A673 (cell line): ENCODE measurements around the gene PSTPIP2. TPM values are rescaled to one million over a fixed set of nuclear protein-coding genes. Genes with fewer than 3 reads are reported as not detected.

Experiments used
- BruUV-seq: library from RNA; stranded (reverse); fragments of 400-500 nt; replicated peaks from 2 replicates; lab custom pipeline; 2021; lab: Mats Ljungman, UMichigan
- CTCF ChIA-PET: fragments of 300-600 bp; sonication (Branson Sonifier 250); formaldehyde crosslinking; loops from one replicate; lab custom pipeline; 2022; ENCODE audit warnings: antibody characterized with exemption; lab: Charles Lee
- POLR2A ChIA-PET: fragments of 300-600 bp; sonication (Branson Sonifier 250); formaldehyde crosslinking; loops from one replicate; lab custom pipeline; 2022; ENCODE audit warnings: antibody characterized with exemption; ENCODE audit not compliant: low non-redundant PET; lab: Charles Lee
- DNase-seq: peaks from one replicate; pipeline ENCODE4 v3.0.0-alpha.2; 2015; ENCODE audit warnings: low spot score
- H3K27ac ChIP-seq: fragments of 200-600 bp; sonication (generic); 2 replicates; pipeline ENCODE4 v1.5.1; 2016; ENCODE audit warnings: mixed run types, low read depth, mild to moderate bottlenecking, mixed read lengths, antibody characterized with exemption, low read length; ENCODE audit not compliant: poor library complexity, severe bottlenecking
- H3K27me3 ChIP-seq: fragments of 200-600 bp; sonication (generic); replicated peaks from 2 replicates; pipeline ENCODE4 v1.6.1; 2017; ENCODE audit warnings: mixed run types, low read depth, mild to moderate bottlenecking, mixed read lengths, antibody characterized with exemption, low read length; ENCODE audit not compliant: insufficient read depth, poor library complexity
- H3K36me3 ChIP-seq: fragments of 200-600 bp; sonication (generic); 2 replicates; pipeline ENCODE4 v1.6.1; 2016; ENCODE audit warnings: mixed run types, mild to moderate bottlenecking, mixed read lengths, antibody characterized with exemption, low read length; ENCODE audit not compliant: insufficient read depth, poor library complexity, severe bottlenecking
- H3K4me1 ChIP-seq: fragments of 200-600 bp; sonication (generic); 2 replicates; pipeline ENCODE4 v1.6.1; 2017; ENCODE audit warnings: mixed run types, mild to moderate bottlenecking, mixed read lengths, antibody characterized with exemption, low read length; ENCODE audit not compliant: insufficient read depth, poor library complexity, severe bottlenecking
- H3K4me3 ChIP-seq: fragments of 200-600 bp; sonication (generic); 2 replicates; pipeline ENCODE4 v1.5.1; 2016; ENCODE audit warnings: low read depth, mixed run types, mild to moderate bottlenecking, mixed read lengths, low read length; ENCODE audit not compliant: poor library complexity, severe bottlenecking
- H3K9me3 ChIP-seq: fragments of 200-600 bp; sonication (generic); 2 replicates; pipeline ENCODE4 v1.6.1; 2016; ENCODE audit warnings: mixed run types, low read depth, mild to moderate bottlenecking, mixed read lengths, antibody characterized with exemption, low read length; ENCODE audit not compliant: poor library complexity, severe bottlenecking
- CTCF ChIP-seq: fragments of 300-800, 200-600 bp; sonication (generic); conservative IDR thresholded peaks from 2 replicates; pipeline ENCODE4 v1.5.1; 2017; ENCODE audit warnings: low read depth, mild to moderate bottlenecking, antibody characterized with exemption, low read length, moderate library complexity, mixed read lengths
- EZH2 ChIP-seq: fragments of 200-600 bp; sonication (generic); IDR thresholded peaks from 2 replicates; pipeline ENCODE4 v1.6.1; 2017; ENCODE audit warnings: borderline replicate concordance, low read depth, mild to moderate bottlenecking, mixed read lengths, antibody characterized with exemption, low read length; ENCODE audit not compliant: poor library complexity, severe bottlenecking
- intact Hi-C: fragments of 100-400 bp; cut with micrococcal nuclease; formaldehyde crosslinking; loops from one replicate; pipeline ENCODE4 v1.10.0; 2022; ENCODE audit not compliant: unreplicated experiment
- total RNA-seq: library from RNA; stranded (reverse); gene quantifications from 2 replicates; pipeline ENCODE4 v1.2.3, GENCODE V29; 2021

The PSTPIP2 gene
- total RNA-seq, 1 experiment from 2014 or later = 5.7 TPM

DNA sequence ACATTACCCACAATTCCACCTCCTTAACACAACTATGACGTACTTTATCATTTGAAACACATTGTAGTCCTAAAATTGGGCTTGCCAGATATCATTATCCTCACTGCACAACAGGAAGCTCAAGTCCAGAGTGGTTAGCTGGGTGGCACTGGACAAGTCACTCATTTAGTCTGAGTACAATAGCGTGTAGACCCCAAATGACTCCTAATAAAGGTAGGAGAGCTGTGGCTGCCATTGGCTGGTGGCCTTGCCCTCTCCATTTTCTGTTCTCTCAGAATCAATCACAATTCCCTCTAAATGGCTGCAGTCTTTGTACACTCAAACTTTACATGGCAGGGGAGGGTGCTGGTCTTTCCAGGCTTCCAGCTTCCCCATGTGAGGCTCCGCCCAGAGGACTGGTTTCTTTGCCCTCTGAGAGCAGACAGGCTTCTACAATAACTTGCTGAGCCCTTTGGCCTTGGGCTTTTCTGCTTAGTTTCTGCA lies 11.7 kb downstream of the PSTPIP2 start:
- Histone ChIP-seq H3K27me3 (no peaks in the 10 kb centered on the region), H3K27ac (no peak overlapping the region), H3K36me3 (no peaks in the 10 kb centered on the region), H3K9me3 (no peaks in the 10 kb centered on the region), H3K4me3 (no peak overlapping the region), H3K4me1 (no peaks in the 10 kb centered on the region)
- intact Hi-C loops = no loop called here
- ChIA-PET CTCF (no interaction called here), POLR2A (no interaction called here)
- BruUV-seq = no TSS peak
- DNase-seq = no peak
- TF ChIP-seq EZH2 (no peak), CTCF (no peak)

GRCh38 chr18:46055838-46056230 lies 16.2 kb downstream of the PSTPIP2 start:
- POLR2A ChIA-PET = no interaction called here
- BruUV-seq = no TSS peak

DNA sequence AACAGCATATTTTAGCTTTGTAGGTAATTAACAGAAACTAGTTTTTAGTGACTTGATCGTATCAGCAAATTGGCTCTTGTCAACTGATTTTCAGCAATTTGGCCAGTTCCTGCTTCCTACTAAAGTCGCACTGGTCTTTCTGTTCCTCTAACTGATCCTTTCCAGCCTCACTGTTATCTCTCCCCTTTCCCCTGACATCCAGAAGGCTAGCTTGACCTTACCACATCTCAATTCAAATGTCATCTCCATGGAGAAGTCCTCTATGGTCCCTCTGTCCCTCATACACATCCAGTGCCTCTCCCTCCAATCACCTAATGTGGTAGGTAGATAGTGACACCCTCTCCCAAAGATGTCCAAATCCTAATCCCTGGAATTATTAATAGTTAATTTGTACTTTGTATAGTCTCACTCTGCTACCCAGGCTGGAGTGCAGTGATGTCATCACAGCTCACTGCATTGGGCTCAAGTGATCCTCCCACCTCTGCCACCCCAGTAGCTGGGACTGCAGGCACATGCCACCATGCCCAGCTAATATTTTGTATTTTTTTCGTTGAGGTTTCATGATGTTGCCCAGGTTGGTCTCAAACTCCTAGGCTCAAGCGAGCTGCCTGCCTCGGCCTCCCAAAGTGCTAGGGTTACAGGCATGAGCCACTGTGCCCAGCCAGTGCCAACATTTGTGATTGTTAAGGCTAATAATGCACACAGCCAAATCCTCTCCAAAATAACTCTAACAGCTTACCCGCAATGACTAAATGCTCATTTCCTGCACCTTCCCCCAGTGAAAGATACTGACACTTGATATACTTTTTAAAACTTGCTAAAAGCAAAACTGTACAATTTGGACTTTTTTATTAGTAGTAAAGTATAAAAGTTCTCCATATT lies 16.9 kb downstream of the PSTPIP2 start:
- Histone ChIP-seq H3K36me3 (no peaks in the 10 kb centered on the region), H3K27me3 (no peaks in the 10 kb centered on the region), H3K4me3 (no peak overlapping the region), H3K9me3 (no peaks in the 10 kb centered on the region), H3K4me1 (no peaks in the 10 kb centered on the region), H3K27ac (no peak overlapping the region)
- no peak for TF ChIP-seq EZH2
- no peak for TF ChIP-seq CTCF
- ChIA-PET POLR2A (no interaction called here), CTCF (interaction anchor here (1.6 kb wide), 1 partner anchor 19 kb away, joined by 4 read pairs; no protein-coding TSS in a partner anchor)
- no TSS peak for BruUV-seq
- DNase-seq = no peak
- intact Hi-C loops = no loop called here

More at GRCh38 chr18:46055838-46056230, 16.2 kb downstream of the PSTPIP2 start:
- H3K36me3 ChIP-seq = no peaks in the 10 kb centered on the region
- no peak for DNase-seq
- TF ChIP-seq EZH2 (no peak), CTCF (no peak)
- no peaks in the 10 kb centered on the region for H3K9me3 ChIP-seq
- H3K4me3 ChIP-seq = no peak overlapping the region
- H3K4me1 ChIP-seq = no peaks in the 10 kb centered on the region
- CTCF ChIA-PET = interaction anchor here (1.6 kb wide), 1 partner anchor 18 kb away, joined by 4 read pairs; no protein-coding TSS in a partner anchor
- no peak overlapping the region for H3K27ac ChIP-seq
- intact Hi-C loops = no loop called here
- H3K27me3 ChIP-seq = no peaks in the 10 kb centered on the region
